ENCODE results near the gene CABP1. TPM values are rescaled to one million over a fixed set of nuclear protein-coding genes. Genes with fewer than 3 reads are reported as not detected.

CABP1 gene
- total and polyA plus RNA-seq, 9 of the 15 experiments (the other 6 are each of a cell fraction or from before 2014, with no cell fraction given) = not detected

DNA sequence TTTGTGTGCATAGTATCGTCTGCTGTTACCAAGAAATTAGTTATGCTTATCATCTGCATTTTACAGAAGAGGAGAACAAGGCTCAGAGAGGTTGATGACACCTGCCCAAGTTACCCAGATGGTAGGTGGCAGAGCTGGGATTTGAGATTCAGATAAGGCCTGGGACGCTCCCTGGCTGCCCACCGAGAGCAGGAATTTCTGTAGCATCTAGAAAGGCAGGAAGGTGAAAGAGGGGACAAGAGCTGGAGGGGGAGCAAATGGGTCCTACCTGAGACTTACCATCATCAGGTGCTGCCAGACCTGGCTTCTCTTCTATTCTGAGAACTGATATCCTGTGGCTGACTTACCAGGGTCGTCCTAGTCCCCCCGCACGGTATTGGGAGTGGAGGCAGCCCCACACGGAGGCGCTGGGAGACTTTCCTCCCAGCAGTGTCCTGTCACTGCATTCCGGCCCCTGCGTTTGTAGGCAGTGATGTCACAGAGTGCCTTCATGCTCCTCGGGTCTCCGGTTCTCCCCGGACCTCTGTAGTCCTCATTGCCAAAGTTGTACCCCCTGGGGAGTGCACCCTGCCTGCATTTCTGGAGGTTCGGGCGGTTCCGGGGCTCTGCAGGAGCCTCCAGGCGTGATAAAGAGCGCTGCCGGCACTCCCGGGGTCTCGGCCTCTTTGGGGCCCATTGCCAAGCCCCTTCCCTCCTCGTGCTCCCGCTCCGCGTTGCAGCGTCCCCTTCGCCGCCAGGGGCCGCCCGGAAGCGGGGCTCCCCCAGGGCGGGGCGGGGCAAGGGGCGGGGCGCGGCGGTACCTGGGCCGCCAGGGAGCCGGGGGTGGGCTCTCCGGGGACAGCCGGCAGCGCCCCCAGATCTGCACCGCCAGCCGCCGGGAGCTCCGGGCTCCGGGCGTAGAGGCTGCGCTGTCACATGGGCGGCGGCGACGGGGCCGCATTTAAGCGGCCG, at the start of gene CABP1 (continued):
- TF ChIP-seq CTCF (IDR thresholded peaks at IDR 0.05 in 2 of 3, conservative IDR thresholded peaks at IDR 0.05 in 1 of 3; ENCODE audit: insufficient read depth in 2 of 3, low read depth in 1 of 3, low read length in 3 of 3) (peak in 2 of 3 experiments; percentile 43 to 63; a peak in 5 of 6 replicates), MYC (IDR thresholded peaks at IDR 0.05; ENCODE audit: low read depth, low read length) (peak; percentile 45), MYC (CRISPR knock-in tag; IDR thresholded peaks at IDR 0.05; ENCODE audit: borderline replicate concordance, low read depth) (no peak), SREBF1 (IDR thresholded peaks at IDR 0.05; ENCODE audit: borderline replicate concordance, low read depth, low read length) (no peak), SMC3 (conservative IDR thresholded peaks at IDR 0.05; ENCODE audit: insufficient read depth, low read depth, low read length) (0 out of 2 replicates have a peak, but pooled peaks have one; percentile 20), MLLT1 (IDR thresholded peaks at IDR 0.05) (no peak), JUNB (CRISPR knock-in tag; conservative IDR thresholded peaks at IDR 0.05) (no peak), PTBP1 (IDR thresholded peaks at IDR 0.05; ENCODE audit: low read depth, low read length) (no peak)
- TF ChIP-seq, protein P1, sequence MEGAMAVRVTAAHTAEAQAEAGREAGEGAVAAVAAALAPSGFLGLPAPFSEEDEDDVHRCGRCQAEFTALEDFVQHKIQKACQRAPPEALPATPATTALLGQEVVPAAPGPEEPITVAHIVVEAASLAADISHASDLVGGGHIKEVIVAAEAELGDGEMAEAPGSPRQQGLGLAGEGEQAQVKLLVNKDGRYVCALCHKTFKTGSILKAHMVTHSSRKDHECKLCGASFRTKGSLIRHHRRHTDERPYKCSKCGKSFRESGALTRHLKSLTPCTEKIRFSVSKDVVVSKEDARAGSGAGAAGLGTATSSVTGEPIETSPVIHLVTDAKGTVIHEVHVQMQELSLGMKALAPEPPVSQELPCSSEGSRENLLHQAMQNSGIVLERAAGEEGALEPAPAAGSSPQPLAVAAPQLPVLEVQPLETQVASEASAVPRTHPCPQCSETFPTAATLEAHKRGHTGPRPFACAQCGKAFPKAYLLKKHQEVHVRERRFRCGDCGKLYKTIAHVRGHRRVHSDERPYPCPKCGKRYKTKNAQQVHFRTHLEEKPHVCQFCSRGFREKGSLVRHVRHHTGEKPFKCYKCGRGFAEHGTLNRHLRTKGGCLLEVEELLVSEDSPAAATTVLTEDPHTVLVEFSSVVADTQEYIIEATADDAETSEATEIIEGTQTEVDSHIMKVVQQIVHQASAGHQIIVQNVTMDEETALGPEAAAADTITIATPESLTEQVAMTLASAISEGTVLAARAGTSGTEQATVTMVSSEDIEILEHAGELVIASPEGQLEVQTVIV (CRISPR knock-in tag; IDR thresholded peaks at IDR 0.05; ENCODE audit: borderline replicate concordance) = no peak
- TF ChIP-seq, protein P2, sequence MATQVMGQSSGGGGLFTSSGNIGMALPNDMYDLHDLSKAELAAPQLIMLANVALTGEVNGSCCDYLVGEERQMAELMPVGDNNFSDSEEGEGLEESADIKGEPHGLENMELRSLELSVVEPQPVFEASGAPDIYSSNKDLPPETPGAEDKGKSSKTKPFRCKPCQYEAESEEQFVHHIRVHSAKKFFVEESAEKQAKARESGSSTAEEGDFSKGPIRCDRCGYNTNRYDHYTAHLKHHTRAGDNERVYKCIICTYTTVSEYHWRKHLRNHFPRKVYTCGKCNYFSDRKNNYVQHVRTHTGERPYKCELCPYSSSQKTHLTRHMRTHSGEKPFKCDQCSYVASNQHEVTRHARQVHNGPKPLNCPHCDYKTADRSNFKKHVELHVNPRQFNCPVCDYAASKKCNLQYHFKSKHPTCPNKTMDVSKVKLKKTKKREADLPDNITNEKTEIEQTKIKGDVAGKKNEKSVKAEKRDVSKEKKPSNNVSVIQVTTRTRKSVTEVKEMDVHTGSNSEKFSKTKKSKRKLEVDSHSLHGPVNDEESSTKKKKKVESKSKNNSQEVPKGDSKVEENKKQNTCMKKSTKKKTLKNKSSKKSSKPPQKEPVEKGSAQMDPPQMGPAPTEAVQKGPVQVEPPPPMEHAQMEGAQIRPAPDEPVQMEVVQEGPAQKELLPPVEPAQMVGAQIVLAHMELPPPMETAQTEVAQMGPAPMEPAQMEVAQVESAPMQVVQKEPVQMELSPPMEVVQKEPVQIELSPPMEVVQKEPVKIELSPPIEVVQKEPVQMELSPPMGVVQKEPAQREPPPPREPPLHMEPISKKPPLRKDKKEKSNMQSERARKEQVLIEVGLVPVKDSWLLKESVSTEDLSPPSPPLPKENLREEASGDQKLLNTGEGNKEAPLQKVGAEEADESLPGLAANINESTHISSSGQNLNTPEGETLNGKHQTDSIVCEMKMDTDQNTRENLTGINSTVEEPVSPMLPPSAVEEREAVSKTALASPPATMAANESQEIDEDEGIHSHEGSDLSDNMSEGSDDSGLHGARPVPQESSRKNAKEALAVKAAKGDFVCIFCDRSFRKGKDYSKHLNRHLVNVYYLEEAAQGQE (IDR thresholded peaks at IDR 0.05; ENCODE audit: borderline replicate concordance) = peak; percentile 26; the same call in 1 of the 2 replicates
- TF ChIP-seq, protein P2 (CRISPR knock-in tag; IDR thresholded peaks at IDR 0.05; ENCODE audit: low read depth) = no peak
